ENCODE measurements around the gene FOLR1.

- TF ChIP-seq CTCF (conservative IDR thresholded peaks at IDR 0.05; ENCODE audit: low read depth, low read length) (no peak), MAFK (IDR thresholded peaks at IDR 0.05; ENCODE audit: low read depth, low read length) (no peak), CHD1 (IDR thresholded peaks at IDR 0.05; ENCODE audit: low read depth, low read length) (no peak), RAD21 (IDR thresholded peaks at IDR 0.05; ENCODE audit: low read length) (no peak), POLR2A (IDR thresholded peaks at IDR 0.05; ENCODE audit: low read depth, low read length) (no peak), CEBPB (IDR thresholded peaks at IDR 0.05; ENCODE audit: low read depth, low read length) (no peak)
Measured at GRCh38 chr11:72238492-72239312, 46.8 kb downstream of the FOLR1 start.

All from IMR-90 (cell line).